Measurements from ENCODE around the gene LRRC45. TPM values are rescaled to one million over a fixed set of nuclear protein-coding genes. Genes with fewer than 3 reads are reported as not detected.

Gene LRRC45
- total RNA-seq, 1 experiment from 2014 or later, result 40.1 TPM

DNA sequence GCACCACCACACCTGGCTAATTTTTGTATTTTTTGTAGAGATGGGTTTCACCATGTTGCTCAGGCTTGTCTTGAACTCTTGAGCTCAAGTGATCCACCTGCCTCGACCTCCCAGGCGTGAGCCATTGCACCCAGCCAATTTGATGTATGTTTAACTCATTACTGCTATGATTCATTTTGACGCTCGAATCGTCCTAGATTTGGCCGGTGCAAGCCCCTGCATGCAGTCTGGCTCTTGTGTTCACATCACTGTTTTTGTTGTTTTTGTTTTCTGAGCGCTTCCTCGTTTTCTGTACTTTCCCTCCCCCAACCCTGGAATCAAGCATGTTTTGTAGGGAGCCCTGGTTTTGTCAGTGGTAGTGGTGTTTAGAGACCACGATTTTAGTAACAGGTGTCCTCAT is 50.3 kb downstream of the LRRC45 start:
- intact Hi-C loops (cut with micrococcal nuclease), result no loop called here

More for the DNA sequence above, 50.3 kb downstream of the LRRC45 start:
- RAD21 ChIA-PET (ENCODE audit: low non-redundant PET in 1 of 2, low total read pairs in 2 of 2, uncharacterized antibody in 2 of 2, unreplicated experiment in 2 of 2), result no interaction called here
- Histone ChIP-seq H3K9ac (ENCODE audit: low read length) (no peak overlapping the region), H3K4me1 (ENCODE audit: control insufficient read depth in 1 of 2, insufficient read depth in 2 of 2, low read length in 2 of 2) (no peaks in the 10 kb centered on the region), H3K27ac (ENCODE audit: low read depth, low read length) (no peak overlapping the region), H4K20me1 (ENCODE audit: insufficient read depth) (peaks cover 8% of the 10 kb centered on the region; the same call in 1 of the 2 replicates), H2AFZ (ENCODE audit: low read depth, low read length, poor library complexity, severe bottlenecking) (no peak overlapping the region), H3K79me2 (ENCODE audit: insufficient read depth, low read length) (no peaks in the 10 kb centered on the region), H3K4me3 (replicated peaks in 1 of 2; ENCODE audit: low read depth in 1 of 2, low read length in 2 of 2) (no peak overlapping the region), H3K27me3 (ENCODE audit: insufficient read depth, low read length) (no peaks in the 10 kb centered on the region), H3K4me2 (ENCODE audit: low read length) (no peak overlapping the region), H3K36me3 (ENCODE audit: control insufficient read depth in 1 of 2, insufficient read depth in 2 of 2, low read length in 2 of 2) (peaks cover 0 to 5% of the 10 kb centered on the region in 2 experiments; a peak in 1 of 4 replicates), H3K9me2 (ENCODE audit: insufficient read depth) (no peaks in the 10 kb centered on the region), H3K9me3 (ENCODE audit: control insufficient read depth in 1 of 2, insufficient read depth in 1 of 2, low read depth in 1 of 2, low read length in 2 of 2) (no peaks in the 10 kb centered on the region)
- TF ChIP-seq SIN3A (IDR thresholded peaks at IDR 0.05; ENCODE audit: low read depth) (no peak), ZFX (IDR thresholded peaks at IDR 0.05) (0 out of 2 replicates have a peak, but pooled peaks have one; percentile 27), POLR2A (IDR thresholded peaks at IDR 0.05; ENCODE audit: borderline replicate concordance, extremely low read depth, insufficient read depth, insufficient read length) (no peak), RAD21 (IDR thresholded peaks at IDR 0.05; ENCODE audit: low read depth) (no peak), EZH2 (IDR thresholded peaks at IDR 0.05) (no peak), ELF1 (IDR thresholded peaks at IDR 0.05; ENCODE audit: borderline replicate concordance, low read depth) (no peak)
- TF ChIP-seq, protein P1, sequence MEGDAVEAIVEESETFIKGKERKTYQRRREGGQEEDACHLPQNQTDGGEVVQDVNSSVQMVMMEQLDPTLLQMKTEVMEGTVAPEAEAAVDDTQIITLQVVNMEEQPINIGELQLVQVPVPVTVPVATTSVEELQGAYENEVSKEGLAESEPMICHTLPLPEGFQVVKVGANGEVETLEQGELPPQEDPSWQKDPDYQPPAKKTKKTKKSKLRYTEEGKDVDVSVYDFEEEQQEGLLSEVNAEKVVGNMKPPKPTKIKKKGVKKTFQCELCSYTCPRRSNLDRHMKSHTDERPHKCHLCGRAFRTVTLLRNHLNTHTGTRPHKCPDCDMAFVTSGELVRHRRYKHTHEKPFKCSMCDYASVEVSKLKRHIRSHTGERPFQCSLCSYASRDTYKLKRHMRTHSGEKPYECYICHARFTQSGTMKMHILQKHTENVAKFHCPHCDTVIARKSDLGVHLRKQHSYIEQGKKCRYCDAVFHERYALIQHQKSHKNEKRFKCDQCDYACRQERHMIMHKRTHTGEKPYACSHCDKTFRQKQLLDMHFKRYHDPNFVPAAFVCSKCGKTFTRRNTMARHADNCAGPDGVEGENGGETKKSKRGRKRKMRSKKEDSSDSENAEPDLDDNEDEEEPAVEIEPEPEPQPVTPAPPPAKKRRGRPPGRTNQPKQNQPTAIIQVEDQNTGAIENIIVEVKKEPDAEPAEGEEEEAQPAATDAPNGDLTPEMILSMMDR (IDR thresholded peaks at IDR 0.05 in 2 of 3, conservative IDR thresholded peaks at IDR 0.05 in 1 of 3; ENCODE audit: borderline replicate concordance in 1 of 3, insufficient read depth in 1 of 3, low read depth in 2 of 3, low read length in 2 of 3), result no peak
- CTCF ChIA-PET, result no interaction called here
- no TSS peak for BruUV-seq (replicated peaks)
- DNase-seq (ENCODE audit: low read depth, low spot score) (no peak), ATAC-seq (no peak)
- POLR2A ChIA-PET, result no interaction called here
